AG20443 (cell line): ENCODE results near the gene VIPR2.
"Not testable (repeated sequence)": the region's sequence is repeated elsewhere in the genome, so short reads cannot be mapped to it uniquely, and the experiment has no call there.

Source experiments
- DNase-seq: peaks from one replicate; pipeline ENCODE4 v3.0.0; 2012; ENCODE audit warnings: low spot score, mixed read lengths

The VIPR2 gene, protein sequence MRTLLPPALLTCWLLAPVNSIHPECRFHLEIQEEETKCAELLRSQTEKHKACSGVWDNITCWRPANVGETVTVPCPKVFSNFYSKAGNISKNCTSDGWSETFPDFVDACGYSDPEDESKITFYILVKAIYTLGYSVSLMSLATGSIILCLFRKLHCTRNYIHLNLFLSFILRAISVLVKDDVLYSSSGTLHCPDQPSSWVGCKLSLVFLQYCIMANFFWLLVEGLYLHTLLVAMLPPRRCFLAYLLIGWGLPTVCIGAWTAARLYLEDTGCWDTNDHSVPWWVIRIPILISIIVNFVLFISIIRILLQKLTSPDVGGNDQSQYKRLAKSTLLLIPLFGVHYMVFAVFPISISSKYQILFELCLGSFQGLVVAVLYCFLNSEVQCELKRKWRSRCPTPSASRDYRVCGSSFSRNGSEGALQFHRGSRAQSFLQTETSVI

GRCh38 chr7:159144758-159145489, at the start of gene VIPR2:
Gene VIPR2 (minus strand): TSS chr7:159144867. CDS start chr7:159144771, 96 bp downstream.
- DNase-seq, result no peak

GRCh38 chr7:159193543-159194090, 49.0 kb upstream of the VIPR2 start:
- no peak for DNase-seq

DNA sequence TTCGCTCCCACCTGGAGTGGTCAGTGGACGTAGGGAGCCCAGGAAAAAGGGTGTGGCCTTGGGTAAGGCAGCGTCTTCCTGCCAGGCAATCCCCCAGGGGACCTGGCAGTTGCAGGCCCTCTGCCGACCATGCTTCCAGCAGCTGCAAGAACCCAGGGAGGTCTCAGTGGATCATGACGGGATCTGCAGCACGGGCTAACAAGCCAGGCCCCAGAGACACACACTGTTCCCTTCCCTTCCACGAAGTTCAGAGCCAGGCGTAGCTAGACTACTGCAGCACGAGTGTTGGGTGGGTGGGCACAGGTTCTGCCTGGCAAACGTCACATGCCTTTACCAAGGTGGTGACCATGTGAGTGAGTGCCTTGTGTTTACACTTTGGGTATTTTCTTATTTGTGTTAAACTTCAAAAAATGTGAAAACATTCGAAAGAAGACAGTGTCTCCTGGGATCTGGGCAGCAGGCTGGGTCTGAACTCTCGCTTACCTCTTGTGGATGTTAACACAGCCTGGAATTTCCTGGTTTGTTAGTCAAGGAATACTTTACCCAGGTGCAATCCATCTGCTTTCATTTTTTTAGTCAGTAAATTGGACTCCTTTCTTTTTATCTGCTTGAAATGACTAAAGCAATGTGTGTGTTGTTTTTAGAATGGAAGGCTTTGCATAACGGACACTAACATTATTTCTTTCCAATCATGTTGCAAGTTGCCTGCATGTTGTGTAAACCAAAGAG, 48.2 kb upstream of the VIPR2 start:
- no peak for DNase-seq

DNA sequence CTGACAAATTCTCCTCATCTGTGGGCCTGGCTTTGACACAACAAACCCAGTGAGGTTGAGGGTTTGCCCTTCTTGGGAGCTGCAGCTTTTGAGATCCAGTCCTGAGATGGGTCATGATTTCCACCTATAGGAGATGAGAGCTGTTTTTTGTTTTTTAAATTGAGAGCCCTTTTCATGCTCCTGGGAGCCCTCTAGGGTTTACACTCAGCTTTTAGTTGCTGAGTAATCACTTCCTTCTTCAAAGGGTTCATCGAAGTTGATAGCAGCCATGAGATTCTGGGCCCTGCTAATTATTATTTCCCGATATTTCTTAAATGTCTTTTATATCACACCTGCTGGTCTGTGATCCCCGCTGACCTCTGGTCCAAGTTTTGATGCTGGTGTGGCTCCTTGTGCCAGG, 47.3 kb upstream of the VIPR2 start:
- no peak for DNase-seq

DNA sequence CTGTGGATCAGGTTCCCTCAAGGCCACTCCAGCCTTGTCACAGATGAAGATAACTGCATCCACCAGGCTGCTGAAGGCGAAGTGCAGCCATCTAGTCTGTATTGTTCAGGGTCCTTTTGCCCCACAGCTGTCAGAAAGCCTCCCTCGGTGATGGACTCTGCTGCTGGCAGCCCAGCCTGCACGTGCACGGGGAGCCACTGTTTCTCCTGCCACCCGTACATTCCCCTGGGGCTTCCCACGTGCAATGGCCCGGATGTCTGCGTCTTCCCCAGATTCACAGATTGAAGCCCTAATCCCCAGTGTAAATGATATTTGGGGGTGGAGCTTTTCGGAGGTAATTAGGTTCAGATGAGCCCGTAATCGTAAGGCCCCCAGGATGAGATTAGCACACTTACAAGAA, 46.6 kb upstream of the VIPR2 start:
- DNase-seq, result no peak

GRCh38 chr7:159188011-159188410, 43.3 kb upstream of the VIPR2 start:
- no peak for DNase-seq

GRCh38 chr7:159179241-159179640, 34.6 kb upstream of the VIPR2 start:
- DNase-seq, result no peak

GRCh38 chr7:159177284-159177953, 32.8 kb upstream of the VIPR2 start:
- no peak for DNase-seq

DNA sequence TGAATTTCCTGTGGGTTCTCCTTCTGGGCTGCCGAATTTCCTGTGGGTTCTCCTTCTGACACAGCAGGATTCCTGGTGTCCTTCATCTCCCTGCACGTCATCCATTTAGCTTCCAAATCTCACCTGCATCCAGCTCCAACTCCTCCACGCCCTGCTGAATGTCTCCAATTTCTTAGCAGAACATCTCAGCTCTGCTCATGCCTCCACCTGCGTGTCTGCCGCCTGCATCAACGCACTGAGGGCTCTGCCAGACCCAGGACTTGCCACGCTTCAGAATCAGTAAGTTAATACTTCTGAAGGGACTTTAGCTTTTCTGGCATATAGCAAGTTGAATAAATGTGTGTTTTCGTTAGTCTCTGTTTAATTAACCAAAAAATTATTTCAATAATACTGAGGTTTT, 31.1 kb upstream of the VIPR2 start:
- DNase-seq, result no peak

DNA sequence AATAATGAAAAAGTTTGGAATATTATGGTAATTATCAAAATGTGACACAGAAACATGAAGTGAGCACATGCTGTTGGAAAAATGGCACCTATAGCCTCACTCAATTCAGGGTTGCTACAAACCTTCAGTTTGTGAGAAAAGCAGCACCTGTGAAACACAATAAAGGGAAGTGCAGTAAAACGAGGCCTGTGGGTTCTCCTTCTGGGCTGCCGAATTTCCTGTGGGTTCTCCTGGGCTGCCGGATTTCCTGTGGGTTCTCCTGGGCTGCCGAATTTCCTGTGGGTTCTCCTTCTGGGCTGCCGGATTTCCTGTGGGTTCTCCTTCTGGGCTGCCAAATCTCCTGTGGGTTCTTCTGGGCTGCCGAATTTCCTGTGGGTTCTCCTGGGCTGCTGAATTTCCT, 30.4 kb upstream of the VIPR2 start:
- not testable (repeated sequence) for DNase-seq

GRCh38 chr7:159172400-159172799, 27.7 kb upstream of the VIPR2 start:
- no peak for DNase-seq

GRCh38 chr7:159169391-159169790, 24.7 kb upstream of the VIPR2 start:
- DNase-seq, result no peak

DNA sequence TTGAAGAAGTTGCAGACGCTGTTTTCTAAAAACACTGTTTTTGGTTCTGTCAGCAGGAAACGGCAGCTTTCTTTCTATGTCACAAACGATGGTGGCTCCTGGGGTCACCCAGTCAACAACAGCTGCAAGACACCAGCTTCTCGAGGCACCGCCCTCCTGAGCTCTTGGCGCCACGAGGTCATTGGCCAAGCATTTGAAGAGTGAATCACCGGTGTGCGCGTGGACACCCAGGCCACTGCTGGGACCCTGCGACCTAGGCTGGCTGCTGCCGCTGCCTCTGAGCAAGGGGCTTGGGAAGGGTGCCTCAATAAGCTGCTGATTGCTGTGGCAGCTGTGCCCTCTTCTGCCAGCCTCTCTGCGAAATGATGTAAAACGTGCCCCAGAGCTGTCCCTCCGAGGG, 22.5 kb upstream of the VIPR2 start:
- DNase-seq, result no peak

DNA sequence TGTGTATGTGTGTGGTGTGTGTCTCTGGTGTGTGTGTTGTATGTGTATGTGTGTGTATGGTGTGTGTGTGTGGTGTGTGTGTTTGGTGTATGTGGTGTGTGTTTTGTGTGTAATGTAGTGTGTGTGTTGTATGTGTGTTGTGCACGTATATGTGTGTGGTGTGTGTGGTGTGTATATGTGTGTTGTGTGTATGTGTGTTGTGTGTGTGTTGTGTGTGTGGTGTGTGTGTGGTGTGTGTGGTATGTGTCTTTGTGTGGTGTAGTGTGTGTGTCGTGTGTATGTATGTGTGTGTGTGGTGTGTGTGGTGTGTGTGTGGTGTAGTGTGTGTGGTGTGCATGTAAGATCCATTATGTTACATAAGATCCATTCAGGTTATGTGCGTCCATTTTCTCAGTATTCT, 21.9 kb upstream of the VIPR2 start:
- DNase-seq, result no peak

GRCh38 chr7:159165352-159165751, 20.7 kb upstream of the VIPR2 start:
- no peak for DNase-seq

GRCh38 chr7:159163703-159164301, 19.1 kb upstream of the VIPR2 start:
- DNase-seq, result not testable (repeated sequence)

DNA sequence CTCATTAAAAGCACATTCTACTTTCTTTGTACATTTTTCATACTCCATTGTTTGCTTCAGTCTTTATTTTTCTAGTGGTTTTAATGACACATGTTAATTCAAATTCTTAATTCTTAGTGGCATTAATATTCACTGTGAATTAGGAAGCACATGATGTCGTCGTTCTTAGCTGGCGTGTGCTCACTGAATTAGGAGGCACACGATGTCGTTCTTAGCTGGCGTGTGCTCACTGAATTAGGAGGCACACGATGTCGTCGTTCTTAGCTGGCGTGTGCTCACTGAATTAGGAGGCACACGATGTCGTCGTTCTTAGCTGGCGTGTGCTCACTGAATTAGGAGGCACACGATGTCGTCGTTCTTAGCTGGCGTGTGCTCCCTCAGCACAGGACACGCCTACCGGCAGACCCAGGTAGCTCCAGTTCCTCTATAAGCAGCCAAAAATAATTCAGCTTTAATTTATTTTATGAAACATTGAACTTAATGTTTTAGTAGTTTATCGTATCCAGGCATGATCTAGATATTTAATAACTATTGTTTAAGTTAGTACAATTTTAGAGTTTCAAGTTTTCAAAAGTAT, 17.5 kb upstream of the VIPR2 start:
- not testable (repeated sequence) for DNase-seq

DNA sequence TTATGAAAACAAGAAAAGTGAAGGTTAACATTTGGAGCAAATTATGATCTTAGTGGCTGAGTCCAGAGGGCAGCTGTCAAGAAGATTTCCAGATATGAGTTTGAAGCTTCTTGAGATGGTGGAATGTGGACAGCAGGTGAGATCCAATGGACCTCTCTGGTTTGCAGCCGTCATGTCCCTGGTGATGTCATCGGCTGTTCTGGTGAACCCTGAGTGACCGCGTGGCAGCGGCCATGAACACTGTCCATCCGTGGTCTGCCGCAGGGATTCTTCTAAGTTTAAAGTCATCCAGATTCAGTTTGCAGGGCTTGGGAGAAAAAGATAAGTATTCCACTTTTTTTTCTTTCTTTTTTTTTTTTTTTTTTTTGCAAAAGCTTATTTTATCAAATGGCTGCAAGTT, 15.8 kb upstream of the VIPR2 start:
- no peak for DNase-seq

- peak; percentile 3 for DNase-seq
Observed at GRCh38 chr7:159159731-159160130, 15.1 kb upstream of the VIPR2 start.

GRCh38 chr7:159158888-159159405, 14.3 kb upstream of the VIPR2 start:
- DNase-seq, result no peak
